Right lobe of liver (tissue), 6 donors: ENCODE data around the gene ZNF488. TPM values are rescaled to one million over a fixed set of nuclear protein-coding genes. Genes with fewer than 3 reads are reported as not detected.

Experiments used
- ATAC-seq, 4 donors: fragments of 200-7000 bp; cut with Tn5 transposase; one replicate each; pipeline ENCODE4 v1.9.1; 2020; ENCODE audit warnings: mild to moderate bottlenecking in 4 of 4, moderate library complexity in 4 of 4
- DNase-seq, 3 donors: peaks; one replicate each; pipeline ENCODE4 v3.0.0-alpha.2; 2020
- H3K27ac ChIP-seq, 3 donors: fragments of 200-600 bp; one replicate each; pipeline ENCODE4 v1.8.0; 2022
- H3K27me3 ChIP-seq, 2 donors: fragments of 200-600 bp; one replicate each; pipeline ENCODE4 v1.8.0; 2022
- H3K36me3 ChIP-seq, 4 donors: fragments of 200-600 bp; sonication (generic) in 1 of 4; one replicate each; pipeline versions ENCODE4 v1.5.1 to v1.8.0; 2017 to 2022; ENCODE audit warnings: control low read depth in 1 of 4
- H3K4me1 ChIP-seq, 4 donors: fragments of 200-600 bp; sonication (generic) in 1 of 4; one replicate each; pipeline versions ENCODE4 v1.5.1 to v1.8.0; 2017 to 2022; ENCODE audit warnings: control low read depth in 1 of 4
- H3K4me3 ChIP-seq, 3 donors: fragments of 200-600 bp; one replicate each; pipeline ENCODE4 v1.8.0; 2022
- H3K9me3 ChIP-seq, 4 donors: fragments of 200-600 bp; sonication (generic) in 1 of 4; one replicate each; pipeline versions ENCODE4 v1.5.1 to v1.8.0; 2017 to 2022; ENCODE audit warnings: control low read depth in 1 of 4
- CTCF ChIP-seq, 4 donors: fragments of 200-600 bp in 3 of 4; fragments of 450-650 bp in 1 of 4; IDR thresholded peaks; one replicate each; pipeline versions ENCODE4 v1.5.1 to v1.8.0; 2016 to 2022; ENCODE audit warnings: antibody characterized with exemption in 4 of 4, mild to moderate bottlenecking in 2 of 4
- POLR2A ChIP-seq: fragments of 450-650 bp; IDR thresholded peaks from one replicate; pipeline ENCODE4 v1.6.1; 2017; ENCODE audit warnings: antibody characterized with exemption, mild to moderate bottlenecking
- WGBS: methylation state at CpG from one replicate; pipeline ENCODE4 v1.1.6; 2018; ENCODE audit warnings: low coverage, low lambda C conversion rate; ENCODE audit not compliant: insufficient coverage; ENCODE audit errors: missing lambda C conversion rate; 5-methylcytosine and 5-hydroxymethylcytosine counted together
- intact Hi-C, 2 donors: fragments of 100-400 bp; cut with DNase I; formaldehyde crosslinking; loops; one replicate each; pipeline versions ENCODE4 v1.11.2 to v1.14.1; 2022
- total RNA-seq, 6 experiments: library from RNA; depleted of rRNA in 2 of 6; stranded (reverse); fragments of >200 nt in 2 of 6; fragmentation: NEBNext Ultra II Directional in 3 of 6; extraction: Animal tissue kit (Norgen Biotek cat#: 25700) in 3 of 6; gene quantifications; one replicate each; pipeline versions ENCODE4 v1.1.0 to v1.2.4, GENCODE V29; 2016 to 2023
- donor health status: DM: no; HTN: yes; CAD: no.
- donor health status: DM: no; HTN: no; CAD: no.
- donor health status: DM: no; HTN: no; CAD: no.
- donor health status: DM: no; HTN: yes; CAD: no.
- donor health status: DM: no; HTN: yes; CAD: no.

The ZNF488 gene
- total RNA-seq, 6 experiments from 2014 or later: not detected

GRCh38 chr10:47379445-47379785, 4.7 kb downstream of the ZNF488 start:
- Histone ChIP-seq H3K4me1 (peaks cover 0 to 3% (median 0%) of the 10 kb centered on the region in 4 donors), H3K27ac (no peak overlapping the region), H3K27me3 (no peaks in the 10 kb centered on the region), H3K4me3 (no peak overlapping the region), H3K36me3 (no peaks in the 10 kb centered on the region), H3K9me3 (no peaks in the 10 kb centered on the region)
- TF ChIP-seq POLR2A: no peak
- TF ChIP-seq CTCF (IDR thresholded peaks at IDR 0.05): no peak
- 41% methylated on average over 3 of the region's 7 CpGs for WGBS
- no peak for DNase-seq
- intact Hi-C loops: no loop called here
- ATAC-seq: no peak

GRCh38 chr10:47378606-47379444, 5.3 kb downstream of the ZNF488 start:
- 64% methylated on average over 10 of the region's 15 CpGs for WGBS
- no peak for ATAC-seq
- DNase-seq: no peak

GRCh38 chr10:47378183-47378510, 5.9 kb downstream of the ZNF488 start:
- TF ChIP-seq CTCF (IDR thresholded peaks at IDR 0.05) (no peak), POLR2A (no peak)
- ATAC-seq (no peak), DNase-seq (no peak)
- Histone ChIP-seq H3K9me3 (no peaks in the 10 kb centered on the region), H3K27me3 (no peaks in the 10 kb centered on the region), H3K4me1 (no peaks in the 10 kb centered on the region), H3K4me3 (no peak overlapping the region), H3K27ac (no peak overlapping the region), H3K36me3 (no peaks in the 10 kb centered on the region)
- intact Hi-C loops: no loop called here
- 33% methylated on average over 1 of the region's 4 CpGs for WGBS

More at GRCh38 chr10:47378606-47379444, 5.3 kb downstream of the ZNF488 start:
- TF ChIP-seq POLR2A (no peak), CTCF (IDR thresholded peaks at IDR 0.05) (no peak)
- H3K4me3 ChIP-seq: no peak overlapping the region
- intact Hi-C loops: no loop called here
- H3K27me3 ChIP-seq: no peaks in the 10 kb centered on the region
- no peak overlapping the region for H3K27ac ChIP-seq
- H3K4me1 ChIP-seq: no peaks in the 10 kb centered on the region
- H3K36me3 ChIP-seq: no peaks in the 10 kb centered on the region
- H3K9me3 ChIP-seq: no peaks in the 10 kb centered on the region

GRCh38 chr10:47376522-47377220, 7.4 kb downstream of the ZNF488 start:
- no peaks in the 10 kb centered on the region for H3K4me1 ChIP-seq
- TF ChIP-seq CTCF (IDR thresholded peaks at IDR 0.05) (no peak), POLR2A (no peak)
- no peak overlapping the region for H3K4me3 ChIP-seq
- H3K27ac ChIP-seq: no peak overlapping the region
- 60% methylated on average over 3 of the region's 10 CpGs for WGBS
- H3K9me3 ChIP-seq: no peaks in the 10 kb centered on the region
- ATAC-seq (no peak), DNase-seq (no peak)
- H3K27me3 ChIP-seq: no peaks in the 10 kb centered on the region
- intact Hi-C loops: no loop called here
- H3K36me3 ChIP-seq: no peaks in the 10 kb centered on the region
